ENCODE data around the gene LDLRAD4.

- no peak for TF ChIP-seq POLR2A (IDR thresholded peaks at IDR 0.05)
- TF ChIP-seq, protein P1, sequence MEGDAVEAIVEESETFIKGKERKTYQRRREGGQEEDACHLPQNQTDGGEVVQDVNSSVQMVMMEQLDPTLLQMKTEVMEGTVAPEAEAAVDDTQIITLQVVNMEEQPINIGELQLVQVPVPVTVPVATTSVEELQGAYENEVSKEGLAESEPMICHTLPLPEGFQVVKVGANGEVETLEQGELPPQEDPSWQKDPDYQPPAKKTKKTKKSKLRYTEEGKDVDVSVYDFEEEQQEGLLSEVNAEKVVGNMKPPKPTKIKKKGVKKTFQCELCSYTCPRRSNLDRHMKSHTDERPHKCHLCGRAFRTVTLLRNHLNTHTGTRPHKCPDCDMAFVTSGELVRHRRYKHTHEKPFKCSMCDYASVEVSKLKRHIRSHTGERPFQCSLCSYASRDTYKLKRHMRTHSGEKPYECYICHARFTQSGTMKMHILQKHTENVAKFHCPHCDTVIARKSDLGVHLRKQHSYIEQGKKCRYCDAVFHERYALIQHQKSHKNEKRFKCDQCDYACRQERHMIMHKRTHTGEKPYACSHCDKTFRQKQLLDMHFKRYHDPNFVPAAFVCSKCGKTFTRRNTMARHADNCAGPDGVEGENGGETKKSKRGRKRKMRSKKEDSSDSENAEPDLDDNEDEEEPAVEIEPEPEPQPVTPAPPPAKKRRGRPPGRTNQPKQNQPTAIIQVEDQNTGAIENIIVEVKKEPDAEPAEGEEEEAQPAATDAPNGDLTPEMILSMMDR (IDR thresholded peaks at IDR 0.05) = no peak
Observed at GRCh38 chr18:13452871-13453680, 234.5 kb downstream of the LDLRAD4 start.
